HEK293 (cell line): ENCODE data around the gene PANX1.

Experiments
- ATF2 ChIP-seq: fragments of 450-650 bp; formaldehyde crosslinking; IDR thresholded peaks from 2 replicates; pipeline ENCODE4 v1.5.1; 2016; ENCODE audit warnings: missing biosample characterization, missing genetic modification characterization, low read depth
- BCL11A ChIP-seq: fragments of 450-650 bp; formaldehyde crosslinking; IDR thresholded peaks from 2 replicates; pipeline ENCODE4 v1.5.1; 2016; ENCODE audit warnings: low read depth, missing biosample characterization, missing genetic modification characterization
- MZF1 ChIP-seq: fragments of 450-650 bp; formaldehyde crosslinking; IDR thresholded peaks from 2 replicates; pipeline ENCODE4 v1.5.1; 2017; ENCODE audit warnings: missing biosample characterization, missing genetic modification characterization, borderline replicate concordance
- SALL2 ChIP-seq: fragments of 450-650 bp; formaldehyde crosslinking; IDR thresholded peaks from 2 replicates; pipeline ENCODE4 v1.5.0; 2017; ENCODE audit warnings: missing biosample characterization, mild to moderate bottlenecking, missing genetic modification characterization, borderline replicate concordance
- SP3 ChIP-seq: fragments of 450-650 bp; formaldehyde crosslinking; IDR thresholded peaks from 2 replicates; pipeline ENCODE4 v1.5.1; 2016; ENCODE audit warnings: missing biosample characterization, missing genetic modification characterization
- ZBTB20 ChIP-seq: fragments of 450-650 bp; formaldehyde crosslinking; IDR thresholded peaks from 2 replicates; pipeline ENCODE4 v1.5.1; 2016; ENCODE audit warnings: missing biosample characterization, missing genetic modification characterization
- ZBTB44 ChIP-seq: fragments of 450-650 bp; IDR thresholded peaks from 2 replicates; pipeline ENCODE4 v1.5.1; 2018; ENCODE audit warnings: missing biosample characterization, mild to moderate bottlenecking, missing genetic modification characterization
- ZBTB7A ChIP-seq: fragments of 450-650 bp; formaldehyde crosslinking; IDR thresholded peaks from 2 replicates; pipeline ENCODE4 v1.5.1; 2016; ENCODE audit warnings: low read depth, missing biosample characterization, missing genetic modification characterization
- ZFP37 ChIP-seq: fragments of 450-650 bp; formaldehyde crosslinking; IDR thresholded peaks from 2 replicates; pipeline ENCODE4 v1.5.1; 2016; ENCODE audit warnings: missing biosample characterization, missing genetic modification characterization
- ZNF10 ChIP-seq: fragments of 450-650 bp; formaldehyde crosslinking; IDR thresholded peaks from 2 replicates; pipeline ENCODE4 v1.5.1; 2017; ENCODE audit warnings: missing biosample characterization, missing genetic modification characterization
- ZNF132 ChIP-seq: fragments of 450-650 bp; formaldehyde crosslinking; IDR thresholded peaks from 2 replicates; pipeline ENCODE4 v1.5.1; 2017; ENCODE audit warnings: missing biosample characterization, missing genetic modification characterization, borderline replicate concordance
- ZNF175 ChIP-seq: fragments of 450-650 bp; formaldehyde crosslinking; IDR thresholded peaks from 2 replicates; pipeline ENCODE4 v1.5.1; 2016; ENCODE audit warnings: missing biosample characterization, missing genetic modification characterization
- ZNF18 ChIP-seq: fragments of 450-650 bp; formaldehyde crosslinking; IDR thresholded peaks from 2 replicates; pipeline ENCODE4 v1.5.1; 2016; ENCODE audit warnings: missing biosample characterization, missing genetic modification characterization
- ZNF184 ChIP-seq: fragments of 450-650 bp; IDR thresholded peaks from 2 replicates; pipeline ENCODE4 v1.5.1; 2018; ENCODE audit warnings: missing biosample characterization, mild to moderate bottlenecking, missing genetic modification characterization
- ZNF211 ChIP-seq: fragments of 450-650 bp; formaldehyde crosslinking; IDR thresholded peaks from 2 replicates; pipeline ENCODE4 v1.5.1; 2016; ENCODE audit warnings: low read depth, missing biosample characterization, missing genetic modification characterization
- ZNF239 ChIP-seq: fragments of 450-650 bp; formaldehyde crosslinking; IDR thresholded peaks from 2 replicates; pipeline ENCODE4 v1.5.1; 2016; ENCODE audit warnings: missing biosample characterization, missing genetic modification characterization
- ZNF292 ChIP-seq: fragments of 450-650 bp; formaldehyde crosslinking; IDR thresholded peaks from 2 replicates; pipeline ENCODE4 v1.5.1; 2016; ENCODE audit warnings: low read depth, missing biosample characterization, missing genetic modification characterization, borderline replicate concordance
- ZNF362 ChIP-seq: fragments of 450-650 bp; formaldehyde crosslinking; IDR thresholded peaks from 2 replicates; pipeline ENCODE4 v1.5.1; 2016; ENCODE audit warnings: missing biosample characterization, missing genetic modification characterization
- ZNF394 ChIP-seq: fragments of 450-650 bp; formaldehyde crosslinking; IDR thresholded peaks from 2 replicates; pipeline ENCODE4 v1.5.1; 2016; ENCODE audit warnings: missing biosample characterization, missing genetic modification characterization, mild to moderate bottlenecking, moderate library complexity, borderline replicate concordance
- ZNF423 ChIP-seq: fragments of 450-650 bp; formaldehyde crosslinking; IDR thresholded peaks from 2 replicates; pipeline ENCODE4 v1.5.1; 2016; ENCODE audit warnings: missing biosample characterization, missing genetic modification characterization
- ZNF513 ChIP-seq: fragments of 450-650 bp; IDR thresholded peaks from 2 replicates; pipeline ENCODE4 v1.5.1; 2018; ENCODE audit warnings: missing biosample characterization, missing genetic modification characterization
- ZNF529 ChIP-seq: fragments of 450-650 bp; formaldehyde crosslinking; IDR thresholded peaks from 2 replicates; pipeline ENCODE4 v1.5.1; 2017; ENCODE audit warnings: missing genetic modification characterization, missing biosample characterization; ENCODE audit not compliant: insufficient replicate concordance
- ZNF555 ChIP-seq: fragments of 450-650 bp; formaldehyde crosslinking; conservative IDR thresholded peaks from 2 replicates; pipeline ENCODE4 v1.5.1; 2017; ENCODE audit warnings: missing biosample characterization, mild to moderate bottlenecking, missing genetic modification characterization, inconsistent platforms
- ZNF558 ChIP-seq: fragments of 450-650 bp; formaldehyde crosslinking; IDR thresholded peaks from 2 replicates; pipeline ENCODE4 v1.5.1; 2016; ENCODE audit warnings: missing biosample characterization, missing genetic modification characterization
- ZNF561 ChIP-seq: fragments of 450-650 bp; IDR thresholded peaks from 2 replicates; pipeline ENCODE4 v1.5.1; 2018; ENCODE audit warnings: missing biosample characterization, missing genetic modification characterization, borderline replicate concordance
- ZNF610 ChIP-seq: fragments of 450-650 bp; formaldehyde crosslinking; IDR thresholded peaks from 2 replicates; pipeline ENCODE4 v1.5.1; 2016; ENCODE audit warnings: missing biosample characterization, missing genetic modification characterization, borderline replicate concordance
- ZNF621 ChIP-seq: fragments of 450-650 bp; formaldehyde crosslinking; IDR thresholded peaks from 2 replicates; pipeline ENCODE4 v1.5.1; 2017; ENCODE audit warnings: missing biosample characterization, missing genetic modification characterization
- ZNF623 ChIP-seq: fragments of 450-650 bp; formaldehyde crosslinking; IDR thresholded peaks from 2 replicates; pipeline ENCODE4 v1.5.1; 2016; ENCODE audit warnings: missing biosample characterization, missing genetic modification characterization
- ZNF624 ChIP-seq: fragments of 450-650 bp; formaldehyde crosslinking; IDR thresholded peaks from 2 replicates; pipeline ENCODE4 v1.5.1; 2017; ENCODE audit warnings: missing biosample characterization, missing genetic modification characterization
- ZNF629 ChIP-seq: fragments of 450-650 bp; formaldehyde crosslinking; IDR thresholded peaks from 2 replicates; pipeline ENCODE4 v1.5.1; 2017; ENCODE audit warnings: missing biosample characterization, missing genetic modification characterization
- ZNF701 ChIP-seq: fragments of 450-650 bp; formaldehyde crosslinking; IDR thresholded peaks from 2 replicates; pipeline ENCODE4 v1.5.1; 2016; ENCODE audit warnings: missing biosample characterization, missing genetic modification characterization
- ZNF776 ChIP-seq: fragments of 450-650 bp; formaldehyde crosslinking; IDR thresholded peaks from 2 replicates; pipeline ENCODE4 v1.5.0; 2017; ENCODE audit warnings: missing biosample characterization, missing genetic modification characterization, borderline replicate concordance
- ZNF792 ChIP-seq: fragments of 450-650 bp; formaldehyde crosslinking; IDR thresholded peaks from 2 replicates; pipeline ENCODE4 v1.5.1; 2016; ENCODE audit warnings: missing biosample characterization, missing genetic modification characterization
- ZNF843 ChIP-seq: fragments of 450-650 bp; formaldehyde crosslinking; IDR thresholded peaks from 2 replicates; pipeline ENCODE4 v1.5.1; 2016; ENCODE audit warnings: missing biosample characterization, missing genetic modification characterization

Gene PANX1

GRCh38 chr11:94128746-94129511, at the start of gene PANX1 (continued):
- TF ChIP-seq ZNF513 (tag by site-specific recombination) (no peak), ZNF624 (tag by site-specific recombination) (no peak), ZNF211 (tag by site-specific recombination) (no peak), ZNF239 (no peak), ZNF132 (tag by site-specific recombination) (no peak), ZNF394 (no peak), SP3 (tag by site-specific recombination) (peak; percentile 34), SALL2 (tag by site-specific recombination) (no peak), ZNF292 (no peak), ZNF629 (peak; percentile 67), ZNF843 (no peak), ZNF529 (tag by site-specific recombination) (no peak), ZNF175 (tag by site-specific recombination) (no peak), ZNF792 (no peak), ZNF10 (tag by site-specific recombination) (no peak), ZNF18 (tag by site-specific recombination) (no peak), ATF2 (tag by site-specific recombination) (no peak), ZNF184 (no peak), ZNF558 (no peak), ZNF623 (no peak), ZNF621 (tag by site-specific recombination) (no peak), ZFP37 (tag by site-specific recombination) (no peak), ZNF776 (tag by site-specific recombination) (no peak), ZNF362 (tag by site-specific recombination) (no peak), ZBTB7A (tag by site-specific recombination) (no peak), ZBTB20 (tag by site-specific recombination) (peak; percentile 52), ZNF610 (no peak), ZNF561 (tag by site-specific recombination) (peak; percentile 61; the same call in 1 of the 2 replicates), BCL11A (no peak), ZBTB44 (no peak), ZNF423 (tag by site-specific recombination) (no peak), ZNF701 (tag by site-specific recombination) (no peak), ZNF555 (tag by site-specific recombination) (no peak), MZF1 (tag by site-specific recombination) (peak; percentile 7; the same call in 1 of the 2 replicates)
